ENCODE results near the gene RAPGEFL1.

DNA sequence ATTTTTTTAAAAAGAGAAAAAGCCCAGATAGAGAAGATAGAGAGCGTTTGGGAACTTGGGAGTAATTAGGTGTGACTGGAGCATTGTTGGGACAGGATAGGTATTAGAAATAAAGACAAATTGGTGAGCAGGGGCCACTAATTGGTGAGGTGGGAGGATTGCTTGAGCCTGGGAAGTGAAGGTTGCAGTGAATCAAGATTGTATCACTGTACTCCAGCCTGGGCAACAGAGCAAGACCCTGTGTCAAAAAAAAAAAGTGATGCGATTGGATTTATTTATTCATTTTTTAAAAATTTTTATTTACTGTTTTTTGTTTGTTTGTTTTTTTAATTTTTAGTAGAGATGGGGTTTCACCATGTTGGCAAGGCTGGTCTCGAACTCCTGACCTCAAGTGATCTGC is 31.8 kb upstream of the RAPGEFL1 start:
- TF ChIP-seq POLR2AphosphoS5 (IDR thresholded peaks at IDR 0.05; ENCODE audit: low read depth, low read length) (no peak), SIN3A (IDR thresholded peaks at IDR 0.05; ENCODE audit: borderline replicate concordance, insufficient read depth, low read length) (no peak), FOXP2 (optimal IDR thresholded peaks at IDR 0.05; ENCODE audit: borderline replicate concordance, extremely low read depth, extremely low read length, insufficient read depth) (no peak)
- TF ChIP-seq, protein P1, sequence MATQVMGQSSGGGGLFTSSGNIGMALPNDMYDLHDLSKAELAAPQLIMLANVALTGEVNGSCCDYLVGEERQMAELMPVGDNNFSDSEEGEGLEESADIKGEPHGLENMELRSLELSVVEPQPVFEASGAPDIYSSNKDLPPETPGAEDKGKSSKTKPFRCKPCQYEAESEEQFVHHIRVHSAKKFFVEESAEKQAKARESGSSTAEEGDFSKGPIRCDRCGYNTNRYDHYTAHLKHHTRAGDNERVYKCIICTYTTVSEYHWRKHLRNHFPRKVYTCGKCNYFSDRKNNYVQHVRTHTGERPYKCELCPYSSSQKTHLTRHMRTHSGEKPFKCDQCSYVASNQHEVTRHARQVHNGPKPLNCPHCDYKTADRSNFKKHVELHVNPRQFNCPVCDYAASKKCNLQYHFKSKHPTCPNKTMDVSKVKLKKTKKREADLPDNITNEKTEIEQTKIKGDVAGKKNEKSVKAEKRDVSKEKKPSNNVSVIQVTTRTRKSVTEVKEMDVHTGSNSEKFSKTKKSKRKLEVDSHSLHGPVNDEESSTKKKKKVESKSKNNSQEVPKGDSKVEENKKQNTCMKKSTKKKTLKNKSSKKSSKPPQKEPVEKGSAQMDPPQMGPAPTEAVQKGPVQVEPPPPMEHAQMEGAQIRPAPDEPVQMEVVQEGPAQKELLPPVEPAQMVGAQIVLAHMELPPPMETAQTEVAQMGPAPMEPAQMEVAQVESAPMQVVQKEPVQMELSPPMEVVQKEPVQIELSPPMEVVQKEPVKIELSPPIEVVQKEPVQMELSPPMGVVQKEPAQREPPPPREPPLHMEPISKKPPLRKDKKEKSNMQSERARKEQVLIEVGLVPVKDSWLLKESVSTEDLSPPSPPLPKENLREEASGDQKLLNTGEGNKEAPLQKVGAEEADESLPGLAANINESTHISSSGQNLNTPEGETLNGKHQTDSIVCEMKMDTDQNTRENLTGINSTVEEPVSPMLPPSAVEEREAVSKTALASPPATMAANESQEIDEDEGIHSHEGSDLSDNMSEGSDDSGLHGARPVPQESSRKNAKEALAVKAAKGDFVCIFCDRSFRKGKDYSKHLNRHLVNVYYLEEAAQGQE (IDR thresholded peaks at IDR 0.05; ENCODE audit: insufficient read depth in 1 of 2, low read depth in 2 of 2, low read length in 2 of 2): no peak

Measured in PFSK-1 (cell line).